GM18867 (cell line): ENCODE data around the gene APOL3.
"Not testable (repeated sequence)": the region's sequence is repeated elsewhere in the genome, so short reads cannot be mapped to it uniquely, and the experiment has no call there.

Experiments used
- ATAC-seq: cut with Tn5 transposase; IDR thresholded peaks from one replicate; pipeline ENCODE4 v1.9.1; 2021; ENCODE audit warnings: mild to moderate bottlenecking, moderate library complexity; ENCODE audit not compliant: unreplicated experiment

The APOL3 gene

GRCh38 chr22:36162127-36163034, 1.8 kb upstream of the APOL3 start:
- ATAC-seq: no peak

GRCh38 chr22:36161793-36162126, 1.2 kb upstream of the APOL3 start:
- not testable (repeated sequence) for ATAC-seq

GRCh38 chr22:36156515-36157419, 3.8 kb downstream of the APOL3 start:
- ATAC-seq: no peak

- ATAC-seq: no peak
Observed at GRCh38 chr22:36156119-36156514, 4.4 kb downstream of the APOL3 start.

GRCh38 chr22:36155702-36156101, 4.9 kb downstream of the APOL3 start:
- no peak for ATAC-seq

- ATAC-seq: no peak
Observed at GRCh38 chr22:36154423-36154945, 6.1 kb downstream of the APOL3 start.

GRCh38 chr22:36153501-36154422, 6.8 kb downstream of the APOL3 start:
- no peak for ATAC-seq

- ATAC-seq: not testable (repeated sequence)
Observed at GRCh38 chr22:36152821-36153220, 7.7 kb downstream of the APOL3 start.

GRCh38 chr22:36152088-36152487, 8.5 kb downstream of the APOL3 start:
- no peak for ATAC-seq

- no peak for ATAC-seq
Observed at GRCh38 chr22:36151006-36151595, 9.5 kb downstream of the APOL3 start.

GRCh38 chr22:36149441-36149840, 11.1 kb downstream of the APOL3 start:
- no peak for ATAC-seq

GRCh38 chr22:36148411-36148810, 12.1 kb downstream of the APOL3 start:
- no peak for ATAC-seq

GRCh38 chr22:36147196-36147791, 13.3 kb downstream of the APOL3 start:
- ATAC-seq: no peak

- ATAC-seq: no peak
Observed at GRCh38 chr22:36145881-36146280, 14.7 kb downstream of the APOL3 start.

GRCh38 chr22:36144886-36145541, 15.5 kb downstream of the APOL3 start:
- ATAC-seq: no peak

- ATAC-seq: no peak
Observed at GRCh38 chr22:36143956-36144355, 16.6 kb downstream of the APOL3 start.

- ATAC-seq: no peak
Observed at GRCh38 chr22:36143066-36143815, 17.3 kb downstream of the APOL3 start.

GRCh38 chr22:36141481-36141880, 19.1 kb downstream of the APOL3 start:
- no peak for ATAC-seq
